Measurements from ENCODE around the gene AGBL4. TPM values are rescaled to one million over a fixed set of nuclear protein-coding genes. Genes with fewer than 3 reads are reported as not detected.

The AGBL4 gene
- total RNA-seq, 4 donors from 2014 or later, result not detected

GRCh38 chr1:48750109-48750508 lies 1273.6 kb downstream of the AGBL4 start:
- Histone ChIP-seq H3K36me3 (peaks cover 0 to 3% of the 10 kb centered on the region in 2 donors), H3K9me3 (no peaks in the 10 kb centered on the region), H3K27me3 (no peaks in the 10 kb centered on the region), H3K4me1 (no peaks in the 10 kb centered on the region), H3K27ac (no peak overlapping the region), H3K4me3 (no peak overlapping the region)
- no peak for ATAC-seq
- TF ChIP-seq POLR2A (IDR thresholded peaks at IDR 0.05), result no peak
- intact Hi-C loops (cut with DNase I; ENCODE audit: low total_unique reads) (no loop called here), in situ Hi-C loops (cut with MboI; ENCODE audit: low sequenced_read_pairs in 4 of 4) (no loop called here)
- no peak for DNase-seq

GRCh38 chr1:48749068-48749467 lies 1274.7 kb downstream of the AGBL4 start:
- no peaks in the 10 kb centered on the region for H3K27me3 ChIP-seq
- in situ Hi-C loops (cut with MboI; ENCODE audit: low sequenced_read_pairs in 4 of 4), result no loop called here

GRCh38 chr1:48746906-48747305 lies 1276.8 kb downstream of the AGBL4 start:
- Histone ChIP-seq H3K9me3 (no peaks in the 10 kb centered on the region), H3K27me3 (no peaks in the 10 kb centered on the region), H3K4me1 (no peaks in the 10 kb centered on the region), H3K36me3 (peaks cover 0 to 7% of the 10 kb centered on the region in 2 donors), H3K27ac (no peak overlapping the region), H3K4me3 (no peak overlapping the region)
- ATAC-seq (no peak), DNase-seq (no peak)
- intact Hi-C loops (cut with DNase I; ENCODE audit: low total_unique reads) (no loop called here), in situ Hi-C loops (cut with MboI; ENCODE audit: low sequenced_read_pairs in 4 of 4) (no loop called here)
- TF ChIP-seq POLR2A (IDR thresholded peaks at IDR 0.05) (no peak), CTCF (IDR thresholded peaks at IDR 0.05 in 4 of 5, conservative IDR thresholded peaks at IDR 0.05 in 1 of 5) (no peak)

More at GRCh38 chr1:48749068-48749467, 1274.7 kb downstream of the AGBL4 start:
- intact Hi-C loops (cut with DNase I; ENCODE audit: low total_unique reads), result no loop called here
- no peaks in the 10 kb centered on the region for H3K4me1 ChIP-seq
- H3K27ac ChIP-seq, result no peak overlapping the region
- TF ChIP-seq CTCF (IDR thresholded peaks at IDR 0.05 in 4 of 5, conservative IDR thresholded peaks at IDR 0.05 in 1 of 5) (no peak), POLR2A (IDR thresholded peaks at IDR 0.05) (no peak)
- H3K36me3 ChIP-seq, result peaks cover 0 to 3% of the 10 kb centered on the region in 2 donors
- ATAC-seq, result no peak
- H3K9me3 ChIP-seq, result no peaks in the 10 kb centered on the region
- H3K4me3 ChIP-seq, result no peak overlapping the region
- DNase-seq, result no peak

GRCh38 chr1:48744032-48744431 lies 1279.7 kb downstream of the AGBL4 start:
- no peak for ATAC-seq
- H3K36me3 ChIP-seq, result peaks cover 0 to 4% of the 10 kb centered on the region in 2 donors

GRCh38 chr1:48743480-48743879 lies 1280.3 kb downstream of the AGBL4 start:
- Histone ChIP-seq H3K27ac (no peak overlapping the region), H3K36me3 (peaks cover 0 to 4% of the 10 kb centered on the region in 2 donors), H3K9me3 (no peaks in the 10 kb centered on the region), H3K4me1 (no peaks in the 10 kb centered on the region), H3K4me3 (no peak overlapping the region), H3K27me3 (no peaks in the 10 kb centered on the region)
- DNase-seq (no peak), ATAC-seq (no peak)
- intact Hi-C loops (cut with DNase I; ENCODE audit: low total_unique reads), result no loop called here
- in situ Hi-C loops (cut with MboI; ENCODE audit: low sequenced_read_pairs in 4 of 4), result no loop called here
- no peak for TF ChIP-seq POLR2A (IDR thresholded peaks at IDR 0.05)
- no peak for TF ChIP-seq CTCF (IDR thresholded peaks at IDR 0.05 in 4 of 5, conservative IDR thresholded peaks at IDR 0.05 in 1 of 5)

More at GRCh38 chr1:48744032-48744431, 1279.7 kb downstream of the AGBL4 start:
- no peak for DNase-seq
- in situ Hi-C loops (cut with MboI; ENCODE audit: low sequenced_read_pairs in 4 of 4) (no loop called here), intact Hi-C loops (cut with DNase I; ENCODE audit: low total_unique reads) (no loop called here)
- no peaks in the 10 kb centered on the region for H3K4me1 ChIP-seq
- no peak for TF ChIP-seq POLR2A (IDR thresholded peaks at IDR 0.05)
- TF ChIP-seq CTCF (IDR thresholded peaks at IDR 0.05 in 4 of 5, conservative IDR thresholded peaks at IDR 0.05 in 1 of 5), result no peak
- no peaks in the 10 kb centered on the region for H3K27me3 ChIP-seq
- no peak overlapping the region for H3K4me3 ChIP-seq
- H3K9me3 ChIP-seq, result no peaks in the 10 kb centered on the region
- H3K27ac ChIP-seq, result no peak overlapping the region
